NCI-H748 (cell line): ENCODE results near the gene OR7C2.

Experiments used
- DNase-seq: peaks from one replicate; lab custom pipeline; 2025; ENCODE audit not compliant: unreplicated experiment; lab: John Stamatoyannopoulos, UW

Gene OR7C2

DNA sequence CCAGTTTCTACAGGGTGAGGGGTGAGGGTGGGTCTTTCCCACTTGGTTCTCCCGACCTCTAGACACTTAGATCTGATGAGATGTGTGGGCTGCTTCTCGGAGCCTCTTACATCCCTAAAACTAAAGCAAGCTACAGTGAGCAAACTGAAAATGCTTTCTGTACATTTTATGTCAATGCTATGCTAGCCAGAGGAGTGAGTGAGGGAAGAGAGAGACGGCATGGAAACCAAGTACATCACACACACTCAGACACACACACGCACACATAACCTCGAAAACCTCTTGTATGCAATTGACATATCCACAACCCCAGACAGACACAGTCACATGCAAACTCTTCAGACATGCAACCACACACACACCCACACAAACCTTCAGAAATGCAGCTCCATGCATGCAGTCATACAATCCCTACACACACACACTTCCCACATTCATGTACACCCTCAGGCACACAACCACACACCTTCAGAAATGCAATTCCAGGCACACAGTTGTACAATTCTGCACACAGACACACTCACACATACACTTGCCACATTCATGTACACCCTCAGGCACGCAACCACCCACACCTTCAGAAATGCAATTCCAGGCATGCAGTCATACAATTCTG, 37.0 kb downstream of the OR7C2 start:
- no peak for DNase-seq

DNA sequence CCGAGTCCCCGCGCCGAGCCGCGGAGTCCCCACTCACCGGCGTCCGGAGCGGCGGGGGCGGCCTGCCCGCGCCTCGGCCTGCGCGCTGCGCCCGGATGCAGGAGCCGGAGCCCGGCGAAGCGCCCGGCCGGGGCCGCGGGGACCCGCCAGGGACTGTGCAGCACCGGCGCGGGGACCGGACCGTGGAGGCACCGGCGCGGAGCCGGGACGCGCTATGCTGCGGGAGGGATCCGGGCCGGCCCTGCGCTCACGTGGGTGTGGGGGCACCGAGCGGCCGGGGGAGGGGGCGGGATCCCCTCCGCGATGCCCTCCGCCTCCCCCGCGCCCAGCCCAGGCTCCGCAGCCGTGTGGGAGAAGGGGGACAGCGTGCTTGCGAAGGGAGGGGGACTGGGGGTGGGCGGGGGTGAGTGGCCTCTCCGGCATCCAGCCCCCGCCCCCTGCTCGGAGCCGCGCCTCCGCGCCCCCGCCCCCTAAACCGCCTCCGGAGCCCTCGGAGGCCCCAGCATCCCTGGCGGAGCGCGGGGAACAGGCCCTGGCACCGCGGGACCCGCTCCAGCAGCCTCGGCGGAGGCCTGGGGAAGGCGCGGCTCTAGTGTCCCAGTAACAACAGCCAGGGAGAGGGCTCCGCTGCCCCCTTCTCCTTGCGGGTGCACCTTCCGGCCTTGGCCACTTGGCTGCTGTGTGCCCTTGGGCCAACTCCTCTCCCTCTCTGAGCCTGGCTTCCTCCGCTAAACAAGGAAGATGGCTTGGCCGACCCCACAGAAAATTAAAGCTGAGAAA, 38.4 kb downstream of the OR7C2 start, which contains the start of gene SLC1A6:
TSS of gene SLC1A6 (minus strand) at position 389 of the 780 bp plus-strand sequence. CDS start 6,954 bp downstream, outside the sequence.
- DNase-seq: peak; percentile 20

DNA sequence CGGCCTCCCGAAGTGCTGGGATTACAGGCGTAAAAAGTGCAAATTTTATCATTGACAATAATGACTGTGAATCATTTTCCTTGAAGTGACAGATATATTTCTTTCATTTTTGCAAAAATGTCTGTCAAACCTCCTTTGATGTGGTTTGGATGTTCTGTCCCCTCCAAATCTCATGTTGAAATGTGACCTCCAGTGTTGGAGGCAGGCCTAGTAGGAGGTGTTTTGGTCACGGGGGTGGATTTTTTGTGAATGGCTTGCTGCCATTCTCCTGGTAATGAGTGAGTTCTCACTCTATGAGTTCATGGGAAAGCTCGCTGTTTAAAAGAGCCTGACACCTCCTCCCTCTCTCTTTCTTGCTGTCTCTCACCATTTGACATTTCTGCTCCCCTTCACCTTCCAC, 43.8 kb downstream of the OR7C2 start:
- DNase-seq: no peak
